Left lung (tissue), 10 donors: Measurements from ENCODE around the gene SRPK2. TPM values are rescaled to one million over a fixed set of nuclear protein-coding genes. Genes with fewer than 3 reads are reported as not detected.
"Not testable (repeated sequence)": the region's sequence is repeated elsewhere in the genome, so short reads cannot be mapped to it uniquely, and the experiment has no call there.

Experiments
- ATAC-seq: fragments of 200-7000 bp; cut with Tn5 transposase; one replicate; pipeline ENCODE4 v1.9.1; 2020; ENCODE audit warnings: moderate library complexity
- DNase-seq, 4 donors: peaks; one replicate each; pipeline ENCODE4 v3.0.0-alpha.2; 2013 to 2020
- H3K27ac ChIP-seq, 2 donors: fragments of 200-600 bp; sonication (generic) in 1 of 2; one replicate each; pipeline versions ENCODE4 v1.5.0 to v1.8.0; 2020 to 2021
- H3K27me3 ChIP-seq, 2 donors: fragments of 200-600 bp; sonication (generic) in 1 of 2; one replicate each; pipeline versions ENCODE4 v1.5.0 to v1.8.0; 2020 to 2021
- H3K36me3 ChIP-seq, 2 donors: fragments of 200-600 bp; sonication (generic) in 1 of 2; one replicate each; pipeline versions ENCODE4 v1.5.0 to v1.8.0; 2020 to 2021
- H3K4me1 ChIP-seq, 2 donors: fragments of 200-600 bp; one replicate each; pipeline ENCODE4 v1.8.0; 2021
- H3K4me3 ChIP-seq, 2 donors: fragments of 200-600 bp; sonication (generic) in 1 of 2; one replicate each; pipeline versions ENCODE4 v1.5.0 to v1.8.0; 2020 to 2021; ENCODE audit warnings: mild to moderate bottlenecking in 1 of 2
- H3K9me3 ChIP-seq, 2 donors: fragments of 200-600 bp; sonication (generic) in 1 of 2; one replicate each; pipeline versions ENCODE4 v1.5.0 to v1.8.0; 2020 to 2021
- intact Hi-C, 2 donors: fragments of 100-400 bp; cut with DNase I; formaldehyde crosslinking; loops; one replicate each; pipeline versions ENCODE4 v1.11.2 to v1.14.2; 2022
- polyA plus RNA-seq, 6 donors: library from polyadenylated mRNA; unstranded; fragments of 120-200 nt; gene quantifications; one replicate each; pipeline ENCODE4 v1.2.1, GENCODE V29; 2013; ENCODE audit not compliant: insufficient read length in 6 of 6
- total RNA-seq, 2 donors: library from RNA; stranded (reverse); fragmentation: NEBNext Ultra II Directional; extraction: Animal tissue kit (Norgen Biotek cat#: 25700); gene quantifications; one replicate each; pipeline ENCODE4 v1.2.1, GENCODE V29; 2021
- TF ChIP-seq, protein P1 (sequence below), 2 donors: fragments of 200-600 bp; sonication (generic) in 1 of 2; IDR thresholded peaks; one replicate each; pipeline versions ENCODE4 v1.5.0 to v1.8.0; 2021; ENCODE audit warnings: antibody characterized with exemption in 2 of 2
- donor health status: DM: no; HTN: yes; CAD: no.
- donor health status: DM: no; HTN: no; CAD: no.

SRPK2 gene
- total and polyA plus RNA-seq, 8 donors = 42.9 to 63.4 (median 52.1) TPM

DNA sequence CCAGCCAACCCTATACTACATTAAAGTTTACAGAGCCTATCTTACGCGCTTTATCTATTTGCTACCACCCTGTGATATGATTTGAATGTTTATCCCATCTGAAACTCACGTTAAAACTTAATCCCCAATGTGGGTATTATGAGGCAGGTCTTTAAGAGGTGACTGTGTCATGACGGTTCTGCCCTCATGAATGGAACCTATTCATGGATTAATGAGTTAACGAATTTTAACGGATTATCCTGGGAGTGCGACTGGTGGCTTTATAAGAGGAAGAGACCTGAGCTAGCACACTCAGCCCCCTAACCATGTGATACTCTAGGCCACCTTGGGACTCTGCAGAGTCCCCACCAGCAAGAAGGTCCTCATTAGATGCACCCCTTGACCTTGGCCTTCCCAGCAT is 37.8 kb downstream of the SRPK2 start:
- TF ChIP-seq, protein P1, sequence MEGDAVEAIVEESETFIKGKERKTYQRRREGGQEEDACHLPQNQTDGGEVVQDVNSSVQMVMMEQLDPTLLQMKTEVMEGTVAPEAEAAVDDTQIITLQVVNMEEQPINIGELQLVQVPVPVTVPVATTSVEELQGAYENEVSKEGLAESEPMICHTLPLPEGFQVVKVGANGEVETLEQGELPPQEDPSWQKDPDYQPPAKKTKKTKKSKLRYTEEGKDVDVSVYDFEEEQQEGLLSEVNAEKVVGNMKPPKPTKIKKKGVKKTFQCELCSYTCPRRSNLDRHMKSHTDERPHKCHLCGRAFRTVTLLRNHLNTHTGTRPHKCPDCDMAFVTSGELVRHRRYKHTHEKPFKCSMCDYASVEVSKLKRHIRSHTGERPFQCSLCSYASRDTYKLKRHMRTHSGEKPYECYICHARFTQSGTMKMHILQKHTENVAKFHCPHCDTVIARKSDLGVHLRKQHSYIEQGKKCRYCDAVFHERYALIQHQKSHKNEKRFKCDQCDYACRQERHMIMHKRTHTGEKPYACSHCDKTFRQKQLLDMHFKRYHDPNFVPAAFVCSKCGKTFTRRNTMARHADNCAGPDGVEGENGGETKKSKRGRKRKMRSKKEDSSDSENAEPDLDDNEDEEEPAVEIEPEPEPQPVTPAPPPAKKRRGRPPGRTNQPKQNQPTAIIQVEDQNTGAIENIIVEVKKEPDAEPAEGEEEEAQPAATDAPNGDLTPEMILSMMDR (IDR thresholded peaks at IDR 0.05) = no peak
- intact Hi-C loops = no loop called here
- H3K36me3 ChIP-seq = no peaks in the 10 kb centered on the region
- no peak overlapping the region for H3K4me3 ChIP-seq
- peaks cover 12 to 60% of the 10 kb centered on the region in 2 donors for H3K4me1 ChIP-seq
- no peaks in the 10 kb centered on the region for H3K27me3 ChIP-seq
- no peaks in the 10 kb centered on the region for H3K9me3 ChIP-seq
- ATAC-seq = no peak
- DNase-seq = no peak
- peak overlapping the region in 1 of 2 donors; percentile 55 for H3K27ac ChIP-seq

DNA sequence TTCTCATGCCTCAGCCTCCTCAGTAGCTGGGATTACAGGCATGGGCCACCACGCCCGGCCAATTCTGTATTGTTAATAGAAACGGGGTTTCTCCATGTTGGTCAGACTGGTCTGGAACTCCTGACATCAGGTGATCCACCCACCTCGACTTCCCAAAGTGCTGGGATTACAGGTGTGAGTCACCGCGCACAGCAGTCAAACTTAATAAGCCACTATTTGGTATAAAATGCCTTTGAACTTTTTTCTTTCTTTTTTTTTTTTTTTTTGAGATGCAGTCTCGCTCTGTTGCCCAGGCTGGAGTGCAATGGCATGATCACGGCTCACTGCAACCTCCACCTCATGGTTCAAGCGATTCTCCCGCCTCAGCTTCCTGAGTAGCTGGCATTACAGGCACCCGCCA is 40.5 kb downstream of the SRPK2 start:
- DNase-seq, H3K27me3 ChIP-seq, intact Hi-C loops, H3K4me3 ChIP-seq, H3K9me3 ChIP-seq, H3K27ac ChIP-seq, H3K36me3 ChIP-seq, ATAC-seq: not testable (repeated sequence)
- peaks cover 6 to 60% of the 10 kb centered on the region in 2 donors for H3K4me1 ChIP-seq

DNA sequence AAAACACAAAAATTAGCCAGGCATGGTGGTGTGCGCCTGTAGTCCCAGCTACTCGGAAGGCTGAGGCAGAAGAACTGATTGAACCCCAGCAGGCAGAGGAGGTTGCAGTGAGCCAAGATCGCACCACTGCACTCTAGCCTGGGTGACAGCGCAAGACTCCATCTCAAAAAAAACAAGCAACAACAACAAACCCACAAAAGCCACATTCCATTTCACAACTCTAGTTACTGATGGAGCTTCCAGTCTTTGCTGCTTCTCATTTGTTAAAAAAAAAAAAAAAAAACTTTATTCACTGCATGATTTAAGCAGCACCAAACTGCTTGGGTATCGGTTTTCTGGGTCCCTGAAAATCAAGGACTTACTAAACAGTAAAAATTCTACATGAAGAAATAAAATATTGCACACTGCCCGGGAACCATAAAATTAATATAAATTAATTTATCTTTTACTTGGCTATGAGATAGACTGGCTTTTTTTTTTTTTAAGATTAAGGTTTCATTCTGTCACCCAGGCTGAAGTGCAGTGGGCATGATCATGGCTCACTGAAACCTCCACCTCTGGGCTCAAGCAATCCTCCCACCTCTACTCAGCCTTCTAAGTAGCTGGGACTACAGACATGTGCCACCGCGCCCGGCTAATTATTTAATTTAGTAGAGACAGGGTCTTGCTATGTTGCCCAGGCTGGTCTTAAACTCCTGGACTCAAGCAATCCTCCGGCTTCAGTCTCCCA is 42.0 kb downstream of the SRPK2 start:
- no peaks in the 10 kb centered on the region for H3K36me3 ChIP-seq
- H3K9me3 ChIP-seq = no peaks in the 10 kb centered on the region
- H3K4me3 ChIP-seq = no peak overlapping the region
- H3K4me1 ChIP-seq = peaks cover 0 to 45% of the 10 kb centered on the region in 2 donors
- TF ChIP-seq, protein P1 (IDR thresholded peaks at IDR 0.05) = no peak
- peak overlapping the region in 1 of 2 donors; percentile 78 for H3K27ac ChIP-seq
- DNase-seq (no peak), ATAC-seq (peak; percentile 18)
- no peaks in the 10 kb centered on the region for H3K27me3 ChIP-seq
- intact Hi-C loops = no loop called here

DNA sequence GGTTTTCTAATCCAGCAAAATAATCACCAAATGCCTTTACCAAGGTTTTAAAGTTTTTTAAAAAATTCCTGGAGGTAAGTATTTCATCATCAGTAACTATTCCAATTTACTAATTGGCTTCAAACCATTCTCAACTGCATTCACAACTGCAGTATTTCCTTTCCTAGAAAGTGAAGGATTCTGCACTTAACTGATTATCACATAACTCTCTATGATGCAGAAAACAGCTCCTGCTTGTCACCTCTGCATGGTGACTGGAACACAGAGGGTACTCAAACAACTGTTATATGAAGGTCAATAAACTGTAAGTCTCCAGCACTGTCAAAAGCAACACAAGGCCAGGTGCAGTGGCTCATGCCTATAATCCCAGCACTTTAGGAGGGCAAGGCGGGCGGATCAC is 42.6 kb downstream of the SRPK2 start:
- H3K27ac ChIP-seq = peak overlapping the region in 1 of 2 donors; percentile 78
- intact Hi-C loops = no loop called here

DNA sequence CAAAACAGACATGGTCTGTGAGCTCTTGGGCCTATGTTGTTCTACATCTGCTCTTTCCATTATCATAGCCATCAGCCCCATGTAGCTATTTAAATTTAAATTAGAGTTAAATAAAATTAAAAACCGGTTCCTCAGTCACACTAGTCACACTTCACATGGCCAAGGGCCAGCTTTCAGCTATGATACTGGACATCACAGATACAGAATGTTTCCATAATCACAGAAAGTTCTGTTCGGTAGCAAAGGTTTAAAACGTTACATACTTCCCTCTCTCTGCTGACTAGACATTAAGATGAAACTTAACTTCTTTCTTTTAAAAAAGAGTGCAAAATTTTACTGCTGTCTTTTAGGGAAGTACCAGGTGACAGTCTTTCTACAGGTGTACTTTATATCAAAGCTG is 43.0 kb downstream of the SRPK2 start:
- DNase-seq (no peak), ATAC-seq (no peak)
- H3K9me3 ChIP-seq = no peaks in the 10 kb centered on the region
- intact Hi-C loops = no loop called here
- TF ChIP-seq, protein P1 (IDR thresholded peaks at IDR 0.05) = no peak
- H3K27me3 ChIP-seq = no peaks in the 10 kb centered on the region
- no peak overlapping the region for H3K4me3 ChIP-seq
- peak overlapping the region in 1 of 2 donors; percentile 78 for H3K27ac ChIP-seq
- H3K36me3 ChIP-seq = no peaks in the 10 kb centered on the region
- peaks cover 0 to 35% of the 10 kb centered on the region in 2 donors for H3K4me1 ChIP-seq

More for the DNA sequence above, 42.6 kb downstream of the SRPK2 start:
- ATAC-seq = no peak
- no peak for DNase-seq
- Histone ChIP-seq H3K27me3 (no peaks in the 10 kb centered on the region), H3K4me1 (peaks cover 0 to 39% of the 10 kb centered on the region in 2 donors), H3K36me3 (no peaks in the 10 kb centered on the region), H3K9me3 (no peaks in the 10 kb centered on the region), H3K4me3 (no peak overlapping the region)
- TF ChIP-seq, protein P1 (IDR thresholded peaks at IDR 0.05) = no peak
